Activated naive CD8-positive, alpha-beta T cell (primary cell): Measurements from ENCODE around the gene OR2T8.
"Not testable (repeated sequence)": the region's sequence is repeated elsewhere in the genome, so short reads cannot be mapped to it uniquely, and the experiment has no call there.

Experiments used
- H3K27ac Mint-ChIP-seq: one replicate; pipeline ENCODE4 v1.8.0; 2021; ENCODE audit warnings: mixed read lengths
- H3K27me3 Mint-ChIP-seq: one replicate; pipeline ENCODE4 v1.8.0; 2021; ENCODE audit warnings: mixed read lengths
- H3K36me3 Mint-ChIP-seq: one replicate; pipeline ENCODE4 v1.8.0; 2021; ENCODE audit warnings: mixed read lengths
- H3K4me1 Mint-ChIP-seq: one replicate; pipeline ENCODE4 v1.8.0; 2021; ENCODE audit warnings: low read depth, mixed read lengths
- H3K4me3 Mint-ChIP-seq: one replicate; pipeline ENCODE4 v1.8.0; 2021; ENCODE audit warnings: mild to moderate bottlenecking, mixed read lengths
- H3K9me3 Mint-ChIP-seq: one replicate; pipeline ENCODE4 v1.8.0; 2021; ENCODE audit warnings: low read depth, mixed read lengths

The OR2T8 gene

GRCh38 chr1:247935781-247936180 lies 15.7 kb downstream of the OR2T8 start:
- H3K36me3 Mint-ChIP-seq, result no peaks in the 10 kb centered on the region
- H3K27me3 Mint-ChIP-seq, result peaks cover 3% of the 10 kb centered on the region
- no peaks in the 10 kb centered on the region for H3K4me1 Mint-ChIP-seq
- H3K4me3 Mint-ChIP-seq, result no peak overlapping the region
- H3K27ac Mint-ChIP-seq, result no peak overlapping the region
- H3K9me3 Mint-ChIP-seq, result no peaks in the 10 kb centered on the region

DNA sequence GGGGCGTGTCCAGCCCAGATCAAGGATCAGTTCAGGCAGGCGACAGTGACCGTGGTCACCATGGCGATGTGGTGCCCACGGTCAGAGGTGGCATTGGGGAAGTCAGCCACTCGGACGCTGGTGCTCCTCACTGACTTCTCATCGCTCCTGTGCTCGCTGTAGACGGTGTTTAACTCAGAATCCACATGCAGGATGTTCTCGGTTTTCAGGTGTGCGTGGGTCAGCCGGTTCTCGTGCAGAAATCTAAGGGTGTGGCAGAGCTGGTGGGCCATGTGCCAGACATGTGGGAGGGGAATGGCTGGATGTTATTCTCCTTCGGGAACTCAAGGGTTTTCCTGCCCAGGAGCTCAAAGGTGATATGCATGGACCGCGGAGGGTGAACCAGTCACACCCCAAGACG lies 16.4 kb downstream of the OR2T8 start:
- Mint-ChIP-seq H3K9me3 (no peaks in the 10 kb centered on the region), H3K27me3 (peaks cover under 1% of the 10 kb centered on the region), H3K36me3 (no peaks in the 10 kb centered on the region), H3K27ac (no peak overlapping the region), H3K4me3 (no peak overlapping the region), H3K4me1 (no peaks in the 10 kb centered on the region)

- not testable (repeated sequence) for H3K36me3 Mint-ChIP-seq, H3K4me1 Mint-ChIP-seq
Measured at GRCh38 chr1:247936965-247937734, 17.1 kb downstream of the OR2T8 start.

GRCh38 chr1:247942624-247943023 lies 22.6 kb downstream of the OR2T8 start:
- Mint-ChIP-seq H3K27ac (no peak overlapping the region), H3K27me3 (peaks cover 5% of the 10 kb centered on the region), H3K4me3 (no peak overlapping the region)

More at GRCh38 chr1:247936965-247937734, 17.1 kb downstream of the OR2T8 start:
- not testable (repeated sequence) for H3K9me3 Mint-ChIP-seq, H3K27me3 Mint-ChIP-seq, H3K27ac Mint-ChIP-seq
- H3K4me3 Mint-ChIP-seq, result peak overlapping the region; percentile 81

DNA sequence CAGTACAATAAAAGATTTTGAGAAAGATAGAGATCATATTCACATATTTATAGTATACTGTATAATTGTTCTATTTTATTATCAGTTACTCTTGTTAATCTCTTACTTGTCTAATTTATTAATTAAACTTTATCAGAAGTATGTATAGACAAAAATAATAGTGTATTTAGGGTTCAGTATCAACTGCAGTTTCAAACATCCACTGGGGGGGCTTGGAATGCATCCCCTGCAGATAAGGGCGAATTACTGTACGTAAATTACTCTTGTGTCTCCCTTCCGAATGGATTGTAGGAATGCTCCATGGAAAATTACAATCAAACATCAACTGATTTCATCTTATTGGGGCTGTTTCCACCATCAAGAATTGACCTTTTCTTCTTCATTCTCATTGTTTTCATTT lies 28.5 kb downstream of the OR2T8 start, which contains the start of gene OR2L8:
Gene OR2L8 (plus strand): TSS at position 301 of the 400 bp plus-strand sequence. CDS start 0 bp downstream, at position 301.
- H3K4me1 Mint-ChIP-seq, result no peaks in the 10 kb centered on the region
- no peak within 1 kb of the TSS for H3K27ac Mint-ChIP-seq
- H3K9me3 Mint-ChIP-seq, result no peaks in the 10 kb centered on the region
- H3K36me3 Mint-ChIP-seq, result no peaks in the 10 kb centered on the region
- H3K4me3 Mint-ChIP-seq, result no peak within 1 kb of the TSS
- H3K27me3 Mint-ChIP-seq, result peaks cover 7% of the 10 kb centered on the region

More at GRCh38 chr1:247942624-247943023, 22.6 kb downstream of the OR2T8 start:
- Mint-ChIP-seq H3K36me3 (no peaks in the 10 kb centered on the region), H3K4me1 (no peaks in the 10 kb centered on the region), H3K9me3 (no peaks in the 10 kb centered on the region)

GRCh38 chr1:247953408-247953807 lies 33.4 kb downstream of the OR2T8 start:
- Mint-ChIP-seq H3K9me3 (peaks cover 4% of the 10 kb centered on the region), H3K27me3 (no peaks in the 10 kb centered on the region), H3K27ac (no peak overlapping the region), H3K4me3 (no peak overlapping the region), H3K36me3 (no peaks in the 10 kb centered on the region), H3K4me1 (no peaks in the 10 kb centered on the region)

DNA sequence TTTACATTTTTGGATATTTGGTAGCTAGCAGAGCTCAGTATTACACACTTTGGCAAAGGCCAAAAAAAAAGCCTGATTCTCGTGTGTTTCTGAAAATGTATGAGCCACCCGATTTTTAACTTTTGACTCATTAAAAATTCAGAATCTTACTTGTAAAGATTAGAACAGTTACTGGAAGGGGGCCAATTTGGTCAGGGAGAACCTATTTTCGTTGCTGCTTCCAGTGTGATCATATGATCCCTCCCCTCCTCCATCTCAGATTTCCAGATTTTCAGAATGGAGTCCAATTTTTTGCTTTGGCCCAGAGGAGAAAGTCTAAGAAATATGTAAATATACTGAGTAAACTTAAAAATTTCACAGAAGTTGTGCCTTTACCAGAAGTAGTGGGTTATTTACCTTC lies 41.7 kb downstream of the OR2T8 start:
- Mint-ChIP-seq H3K27ac (no peak overlapping the region), H3K36me3 (peaks cover 5% of the 10 kb centered on the region), H3K27me3 (peaks cover 6% of the 10 kb centered on the region), H3K4me1 (no peaks in the 10 kb centered on the region), H3K9me3 (peaks cover 14% of the 10 kb centered on the region), H3K4me3 (no peak overlapping the region)

DNA sequence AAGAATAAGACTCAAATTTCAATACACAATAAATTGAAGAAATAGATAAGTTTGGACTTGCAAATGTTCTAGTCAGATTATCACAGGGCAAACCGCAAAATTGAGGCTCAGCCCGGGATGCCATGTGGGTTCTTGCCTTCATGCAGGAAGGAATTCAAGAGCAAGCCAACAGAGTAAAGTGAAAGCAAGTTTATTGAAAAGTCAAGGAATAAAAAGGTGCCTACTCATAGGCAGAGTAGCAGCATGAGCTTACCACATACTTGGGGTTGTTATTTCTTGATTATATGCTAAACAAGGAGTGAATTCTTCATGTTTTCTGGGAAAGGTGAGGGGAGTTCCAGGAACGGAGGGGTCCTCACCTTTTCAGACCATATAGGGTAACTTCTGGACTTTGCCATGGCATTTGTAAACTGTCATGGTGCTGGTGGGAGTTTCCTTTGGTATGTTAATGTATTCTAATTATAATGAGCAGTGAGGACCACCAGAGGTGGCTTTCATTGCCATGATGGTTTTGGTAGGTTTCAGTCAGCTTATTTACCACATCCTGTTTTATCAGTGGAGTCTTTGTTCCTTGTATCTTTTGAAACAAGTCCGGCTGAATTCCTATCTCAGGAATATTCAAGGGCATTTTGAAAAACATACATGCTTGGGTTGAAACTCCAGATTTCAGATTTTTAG lies 43.0 kb downstream of the OR2T8 start:
- Mint-ChIP-seq H3K27ac (no peak overlapping the region), H3K4me3 (no peak overlapping the region), H3K4me1 (no peaks in the 10 kb centered on the region), H3K9me3 (peaks cover 11% of the 10 kb centered on the region), H3K27me3 (peaks cover 6% of the 10 kb centered on the region), H3K36me3 (peaks cover 5% of the 10 kb centered on the region)

DNA sequence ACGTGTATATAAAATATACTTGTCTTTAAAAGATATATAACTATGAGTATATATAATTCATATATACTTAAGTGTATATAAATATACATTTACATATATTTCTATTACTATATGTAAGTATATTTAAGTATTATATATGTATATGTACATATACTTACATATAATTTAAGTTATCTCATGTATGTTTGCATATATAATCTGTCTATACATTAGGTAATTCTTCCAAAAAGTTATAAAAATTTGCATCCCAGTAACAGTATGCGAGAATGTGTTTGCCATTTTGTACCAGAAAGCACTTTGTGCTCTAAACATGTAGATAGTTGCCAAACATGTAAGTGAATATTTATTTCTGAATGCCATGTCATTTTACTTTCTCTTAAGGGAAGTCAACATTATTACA lies 44.9 kb downstream of the OR2T8 start, which contains the start of gene OR2AK2:
Gene OR2AK2 (plus strand): TSS at position 301 of the 400 bp plus-strand sequence. CDS start 144 bp downstream, outside the sequence.
- Mint-ChIP-seq H3K9me3 (peaks cover 6% of the 10 kb centered on the region), H3K4me1 (no peaks in the 10 kb centered on the region), H3K36me3 (peaks cover 3% of the 10 kb centered on the region), H3K27me3 (peaks cover 6% of the 10 kb centered on the region), H3K27ac (no peak within 1 kb of the TSS), H3K4me3 (no peak within 1 kb of the TSS)

- Mint-ChIP-seq H3K27ac (no peak overlapping the region), H3K27me3 (no peaks in the 10 kb centered on the region), H3K36me3 (no peaks in the 10 kb centered on the region), H3K9me3 (peaks cover 2% of the 10 kb centered on the region), H3K4me1 (no peaks in the 10 kb centered on the region), H3K4me3 (no peak overlapping the region)
Measured at GRCh38 chr1:247966532-247967204, 46.6 kb downstream of the OR2T8 start.
